ENCODE data around the gene PALM3. TPM values are rescaled to one million over a fixed set of nuclear protein-coding genes. Genes with fewer than 3 reads are reported as not detected.
"Not testable (repeated sequence)": the region's sequence is repeated elsewhere in the genome, so short reads cannot be mapped to it uniquely, and the experiment has no call there.

The PALM3 gene
- total and polyA plus RNA-seq, 3 donors from 2014 or later = 18.4 to 34.6 (median 21.3) TPM

- Histone ChIP-seq H3K36me3 (ENCODE audit: low read depth, missing control alignments) (no peaks in the 10 kb centered on the region), H3K4me1 (peaks cover 13% of the 10 kb centered on the region), H3K9me3 (no peaks in the 10 kb centered on the region), H3K27ac (no peak within 1 kb of the TSS), H3K27me3 (no peaks in the 10 kb centered on the region), H3K4me3 (no peak within 1 kb of the TSS)
- TF ChIP-seq POLR2A (IDR thresholded peaks at IDR 0.05) (no peak), CTCF (IDR thresholded peaks at IDR 0.05) (no peak)
- WGBS, 2 donors = 73 to 75% methylated on average over 24 of the region's 24 CpGs
- intact Hi-C loops (cut with DNase I; ENCODE audit: low total_unique reads) = no loop called here
- no peak for DNase-seq
These were observed 33.9 kb downstream of the PALM3 start, which contains the start of gene RLN3 for GRCh38 chr19:14027856-14028450. RLN3 (plus strand) TSS chr19:14028148; CDS start chr19:14028205, 57 bp downstream.

GRCh38 chr19:14026652-14027192 is 35.2 kb downstream of the PALM3 start:
- peaks cover 11% of the 10 kb centered on the region for H3K4me1 ChIP-seq
- DNase-seq; H3K4me3 ChIP-seq; H3K36me3 ChIP-seq (ENCODE audit: low read depth, missing control alignments); H3K27me3 ChIP-seq; H3K27ac ChIP-seq; H3K9me3 ChIP-seq; intact Hi-C loops (cut with DNase I; ENCODE audit: low total_unique reads): not testable (repeated sequence)
- 93 to 95% methylated on average over 5 of the region's 5 CpGs for WGBS, 2 donors

- Histone ChIP-seq H3K36me3 (ENCODE audit: low read depth, missing control alignments) (no peaks in the 10 kb centered on the region), H3K27me3 (no peaks in the 10 kb centered on the region), H3K27ac (peak overlapping the region in 1 of 2 donors; percentile 39), H3K4me3 (no peak overlapping the region), H3K9me3 (no peaks in the 10 kb centered on the region), H3K4me1 (peaks cover 4% of the 10 kb centered on the region)
- intact Hi-C loops (cut with DNase I; ENCODE audit: low total_unique reads) = no loop called here
- TF ChIP-seq CTCF (IDR thresholded peaks at IDR 0.05) (peak in 2 of 3 experiments; percentile 34 to 37), POLR2A (IDR thresholded peaks at IDR 0.05) (no peak)
- 59 to 62% methylated on average over 9 of the region's 9 CpGs for WGBS, 2 donors
- peak; percentile 37 for DNase-seq
These were observed 38.3 kb downstream of the PALM3 start for GRCh38 chr19:14023404-14024235.

- Histone ChIP-seq H3K36me3 (ENCODE audit: low read depth, missing control alignments) (no peaks in the 10 kb centered on the region), H3K27ac (no peak overlapping the region), H3K27me3 (no peaks in the 10 kb centered on the region), H3K9me3 (no peaks in the 10 kb centered on the region), H3K4me1 (peaks cover 4% of the 10 kb centered on the region), H3K4me3 (no peak overlapping the region)
- TF ChIP-seq POLR2A (IDR thresholded peaks at IDR 0.05) (no peak), CTCF (IDR thresholded peaks at IDR 0.05) (no peak)
- DNase-seq = no peak
- 88 to 95% methylated on average over 4 of the region's 4 CpGs for WGBS, 2 donors
- intact Hi-C loops (cut with DNase I; ENCODE audit: low total_unique reads) = no loop called here
These were observed 39.4 kb downstream of the PALM3 start for GRCh38 chr19:14022469-14022868.

GRCh38 chr19:14021474-14021873 is 40.4 kb downstream of the PALM3 start:
- Histone ChIP-seq H3K27me3 (no peaks in the 10 kb centered on the region), H3K27ac (no peak overlapping the region), H3K36me3 (ENCODE audit: low read depth, missing control alignments) (no peaks in the 10 kb centered on the region), H3K4me3 (no peak overlapping the region), H3K9me3 (no peaks in the 10 kb centered on the region), H3K4me1 (peaks cover 4% of the 10 kb centered on the region)
- TF ChIP-seq POLR2A (IDR thresholded peaks at IDR 0.05) (no peak), CTCF (IDR thresholded peaks at IDR 0.05) (no peak)
- WGBS, 2 donors = 69 to 74% methylated on average over 5 of the region's 5 CpGs
- intact Hi-C loops (cut with DNase I; ENCODE audit: low total_unique reads) = no loop called here
- no peak for DNase-seq

GRCh38 chr19:14019739-14020138 is 42.1 kb downstream of the PALM3 start:
- intact Hi-C loops (cut with DNase I; ENCODE audit: low total_unique reads); DNase-seq; H3K36me3 ChIP-seq (ENCODE audit: low read depth, missing control alignments); H3K27ac ChIP-seq; H3K9me3 ChIP-seq; H3K4me3 ChIP-seq; H3K27me3 ChIP-seq; H3K4me1 ChIP-seq: not testable (repeated sequence)
- 42 to 69% methylated on average over 3 of the region's 3 CpGs for WGBS, 2 donors

Data from testis (tissue), 3 donors.